CD4-positive, alpha-beta T cell treated with Interleukin-15 for 1 hour (primary cell): Measurements from ENCODE around the gene CCER1.

Experiments
- DNase-seq: peaks from one replicate; pipeline ENCODE4 v3.0.0-alpha.2; 2020

The CCER1 gene

GRCh38 chr12:90964616-90965015 lies 9.6 kb upstream of the CCER1 start:
- no peak for DNase-seq

DNA sequence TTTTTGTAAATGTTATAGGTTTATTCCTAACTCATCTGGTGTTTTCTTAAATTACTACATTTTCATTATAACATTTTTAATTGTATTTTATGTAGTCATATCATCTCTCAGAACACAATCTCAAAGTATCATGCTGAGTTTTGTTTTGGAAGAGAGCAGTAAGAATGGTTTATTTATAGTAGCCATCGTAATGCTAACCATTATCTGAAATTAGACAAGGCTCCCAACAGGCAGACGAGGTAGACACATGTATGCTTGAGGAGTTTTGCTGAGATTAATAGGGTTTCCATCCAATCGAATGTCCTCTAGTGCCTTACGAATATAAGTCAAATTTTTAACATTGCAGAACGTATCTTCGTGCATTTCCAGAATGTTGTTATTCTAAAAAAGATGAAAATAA lies 9.0 kb upstream of the CCER1 start:
- no peak for DNase-seq

GRCh38 chr12:90961154-90961553 lies 6.2 kb upstream of the CCER1 start:
- DNase-seq: no peak

GRCh38 chr12:90959538-90960139 lies 4.7 kb upstream of the CCER1 start:
- no peak for DNase-seq

GRCh38 chr12:90959032-90959431 lies 4.1 kb upstream of the CCER1 start:
- DNase-seq: no peak

DNA sequence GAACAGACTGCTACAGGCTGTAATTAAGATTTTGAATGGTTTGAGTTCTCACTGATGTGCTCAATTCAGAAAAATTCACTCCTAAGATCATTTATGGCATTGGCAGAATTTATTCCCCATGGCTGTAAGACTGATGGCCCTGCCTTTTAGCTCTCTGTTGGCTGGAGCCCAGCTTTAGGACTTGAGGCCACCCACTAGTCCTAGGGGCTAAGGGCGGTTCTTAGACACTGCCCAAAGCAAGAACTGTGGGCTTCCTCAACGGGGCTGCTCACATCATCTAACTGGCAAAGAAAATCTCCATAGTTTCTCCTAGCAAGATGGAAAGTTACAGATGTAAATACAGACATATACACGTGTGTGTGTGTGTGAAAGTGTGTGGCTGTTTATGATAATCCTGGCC lies 3.4 kb upstream of the CCER1 start:
- no peak for DNase-seq

DNA sequence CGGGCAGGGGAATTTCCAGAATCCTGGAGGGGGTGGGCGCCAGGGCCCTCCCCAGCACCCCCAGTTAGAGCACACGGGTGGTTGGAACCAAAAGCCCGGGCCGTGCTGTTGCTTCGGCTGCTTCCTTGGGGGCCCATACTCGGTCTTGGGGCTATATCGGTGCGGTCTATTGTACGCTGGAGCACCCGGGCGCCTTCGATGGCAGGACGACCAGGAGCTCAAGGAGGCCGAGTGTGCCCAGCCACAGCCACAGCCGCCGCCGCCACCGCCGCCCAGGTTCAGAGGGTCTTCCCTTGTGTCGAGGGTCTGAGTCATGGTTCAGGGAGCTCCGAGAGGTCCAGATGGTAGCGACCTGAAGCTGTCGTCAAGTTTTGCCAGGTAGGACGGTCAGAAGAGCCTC lies 548 bp downstream of the CCER1 start:
- no peak for DNase-seq

- DNase-seq: peak; percentile 33
These were observed 987 bp downstream of the CCER1 start for GRCh38 chr12:90953956-90954421.

DNA sequence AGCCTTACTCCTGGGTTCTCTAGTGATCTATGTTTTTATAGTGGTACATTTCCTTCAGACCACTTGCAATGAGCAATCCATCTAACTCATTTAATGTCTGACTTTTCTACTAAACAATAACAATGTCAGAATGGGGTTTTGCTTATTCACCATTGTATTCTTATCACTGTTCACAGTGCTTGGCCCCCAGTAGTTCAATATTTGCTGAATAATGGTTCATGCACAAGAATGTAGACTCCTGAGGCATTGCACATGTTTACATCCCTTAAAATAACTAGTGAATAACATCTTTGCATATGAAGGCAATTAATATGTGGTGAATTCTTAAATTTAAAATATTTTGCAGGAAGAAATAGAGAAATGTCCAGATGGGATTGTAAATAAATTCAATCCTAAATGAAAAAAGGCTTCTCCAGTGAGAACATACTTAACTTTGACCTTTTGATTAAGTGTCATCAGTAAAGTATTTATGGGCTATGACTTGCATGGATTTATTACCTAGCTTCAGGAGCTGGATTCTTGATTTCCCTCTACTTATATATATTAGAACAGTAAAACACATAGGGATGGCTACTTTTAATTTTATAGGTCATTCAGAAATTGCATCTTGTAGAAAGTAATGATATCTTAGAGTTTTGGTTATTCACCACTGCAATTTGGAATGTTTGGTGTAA lies 3.4 kb downstream of the CCER1 start:
- no peak for DNase-seq

GRCh38 chr12:90947869-90948268 lies 7.1 kb downstream of the CCER1 start:
- DNase-seq: no peak

DNA sequence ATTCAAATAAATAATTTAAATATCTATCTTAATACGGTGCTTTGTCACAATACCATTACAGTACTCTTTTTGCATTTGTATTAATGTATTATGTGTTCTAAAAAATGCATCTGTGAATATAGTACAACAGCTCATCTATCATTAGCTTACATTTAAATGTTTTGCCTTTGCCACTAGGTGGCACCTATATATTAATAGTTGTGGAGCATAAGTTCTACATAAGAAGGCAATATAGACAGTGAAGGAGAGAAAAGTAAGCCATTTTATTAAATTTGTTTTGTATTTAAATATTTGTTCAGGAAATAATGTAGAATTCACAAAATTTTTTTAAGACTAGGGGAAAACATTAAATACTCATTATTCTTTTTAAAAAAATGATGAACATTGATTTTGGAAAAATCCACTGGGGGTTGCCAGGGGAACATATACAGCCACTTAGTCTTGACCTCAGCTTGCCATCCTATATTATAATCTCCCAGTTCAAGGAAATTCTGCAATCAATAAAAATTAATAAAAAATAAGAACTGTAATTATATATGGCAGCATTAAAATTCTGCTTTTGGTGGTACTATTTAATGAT lies 9.8 kb downstream of the CCER1 start:
- DNase-seq: no peak

DNA sequence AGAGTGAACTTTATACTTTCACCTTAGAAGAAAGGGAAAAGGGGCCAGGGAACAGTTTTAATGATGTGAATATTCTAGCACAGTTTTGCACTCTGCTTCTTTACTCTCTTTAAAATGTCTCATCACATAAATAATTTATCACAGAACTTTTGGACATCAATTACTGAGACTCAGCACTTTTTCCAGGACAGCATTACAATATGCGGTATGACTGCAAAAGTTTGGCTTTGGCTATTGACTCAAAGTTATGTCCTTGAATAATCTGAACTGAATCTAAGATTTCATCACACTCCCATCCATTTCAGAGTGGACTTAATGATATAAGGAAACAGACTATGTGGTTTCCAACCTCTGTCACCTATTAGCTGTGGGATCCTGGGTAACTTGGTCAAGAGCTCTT lies 11.7 kb downstream of the CCER1 start:
- no peak for DNase-seq

DNA sequence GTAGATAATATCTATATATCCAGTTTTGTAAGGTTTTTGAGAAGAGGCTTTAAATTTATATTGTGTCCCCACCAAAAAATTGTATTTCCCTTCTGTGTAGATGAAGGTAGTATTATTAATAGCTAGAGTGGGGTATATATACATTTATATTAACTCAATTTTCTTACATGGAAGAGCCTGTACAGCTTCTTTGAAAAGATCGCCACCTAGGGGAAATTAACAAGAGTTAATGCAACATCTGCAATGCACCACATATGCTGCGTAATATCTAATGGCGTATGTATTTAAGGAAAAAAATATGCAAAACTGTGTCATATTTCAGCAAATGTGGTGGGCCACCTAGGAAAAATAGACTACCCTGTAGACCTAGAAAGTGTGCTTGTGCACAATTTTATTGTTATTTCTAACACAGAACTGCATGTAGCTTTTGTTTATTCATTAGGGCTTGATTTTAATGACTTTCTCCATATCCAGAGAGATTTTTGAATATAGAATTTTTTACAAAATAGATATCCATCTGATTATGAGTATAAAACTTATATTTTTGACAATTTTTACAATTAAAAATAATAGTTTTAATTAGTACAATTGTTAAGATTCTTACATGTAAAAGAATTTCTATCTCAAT lies 14.0 kb downstream of the CCER1 start:
- DNase-seq: no peak

DNA sequence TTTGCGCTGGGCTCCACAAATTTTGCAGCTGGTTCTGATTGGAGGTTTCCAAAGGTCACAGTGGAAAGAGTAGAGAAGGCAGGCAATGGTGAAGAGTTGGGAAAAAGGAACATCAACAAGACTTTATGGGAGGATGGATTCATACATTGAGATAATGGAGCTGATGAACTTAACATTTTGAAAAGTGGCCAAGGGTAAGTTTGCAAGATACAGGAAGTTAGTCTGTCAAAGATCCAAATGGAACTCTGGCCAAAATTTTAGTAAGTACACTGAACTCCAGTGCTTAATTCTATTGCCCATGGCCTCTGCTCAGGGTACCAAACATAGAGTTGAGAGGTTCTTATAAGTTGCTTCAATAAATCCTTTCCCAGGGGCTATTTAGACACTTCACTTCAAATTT lies 15.6 kb downstream of the CCER1 start:
- no peak for DNase-seq

DNA sequence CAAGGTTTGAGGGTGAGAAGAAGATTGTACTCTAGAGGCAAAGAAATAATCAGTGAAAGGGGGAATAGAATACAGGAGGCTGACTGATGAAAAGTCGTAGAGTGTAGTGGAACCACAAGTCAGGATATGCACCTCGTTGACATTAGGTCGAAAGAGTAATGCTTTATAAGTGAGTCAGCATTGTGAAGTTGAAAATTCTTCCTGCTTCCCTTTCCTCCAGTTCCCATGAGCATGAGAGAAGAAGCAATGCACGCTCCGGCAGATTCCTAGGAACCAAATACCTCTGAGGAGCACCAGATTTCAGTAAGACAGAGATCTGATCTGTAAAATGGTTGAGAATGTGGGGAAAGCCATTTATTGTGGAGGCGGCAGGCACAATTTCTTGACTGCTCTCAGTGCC lies 16.5 kb downstream of the CCER1 start:
- no peak for DNase-seq

GRCh38 chr12:90937651-90938050 lies 17.3 kb downstream of the CCER1 start:
- no peak for DNase-seq

DNA sequence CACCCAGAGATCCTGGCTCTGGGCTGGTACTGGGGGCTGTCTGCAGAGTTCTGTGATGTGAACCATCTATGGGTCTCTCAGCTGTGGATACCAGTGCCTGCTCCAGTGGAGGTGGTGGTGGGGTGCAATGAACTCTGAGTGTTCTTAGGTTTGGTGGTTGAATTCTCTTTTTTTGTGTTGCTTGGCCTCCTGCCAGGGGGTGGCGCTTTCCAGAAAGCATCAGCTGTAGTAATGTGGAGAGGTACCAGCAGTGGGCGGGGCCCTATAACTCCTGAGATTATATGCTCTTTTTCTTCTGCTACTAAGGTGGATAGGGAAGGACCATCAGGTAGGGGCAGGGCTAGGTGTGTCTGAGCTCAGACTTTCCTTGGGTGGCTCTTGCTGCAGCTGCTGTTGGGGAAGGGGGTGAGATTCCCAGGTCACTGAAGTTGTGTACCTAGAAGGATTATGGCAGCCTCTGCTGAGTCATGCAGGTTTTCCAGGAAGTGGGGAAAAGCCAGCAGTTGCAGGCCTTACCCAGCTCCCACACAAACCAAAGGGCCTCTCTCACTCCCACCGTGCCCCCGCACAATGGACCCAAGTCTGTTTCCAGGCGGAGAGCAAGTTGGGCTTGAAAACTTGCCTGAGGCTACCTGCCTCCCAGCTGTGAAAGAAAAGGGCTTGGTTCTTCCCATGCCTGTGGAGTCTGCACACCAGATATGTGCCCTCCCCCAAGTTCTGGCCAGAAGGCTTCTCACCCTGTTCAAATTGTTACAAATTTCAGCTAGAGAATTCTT lies 18.6 kb downstream of the CCER1 start:
- DNase-seq: no peak

DNA sequence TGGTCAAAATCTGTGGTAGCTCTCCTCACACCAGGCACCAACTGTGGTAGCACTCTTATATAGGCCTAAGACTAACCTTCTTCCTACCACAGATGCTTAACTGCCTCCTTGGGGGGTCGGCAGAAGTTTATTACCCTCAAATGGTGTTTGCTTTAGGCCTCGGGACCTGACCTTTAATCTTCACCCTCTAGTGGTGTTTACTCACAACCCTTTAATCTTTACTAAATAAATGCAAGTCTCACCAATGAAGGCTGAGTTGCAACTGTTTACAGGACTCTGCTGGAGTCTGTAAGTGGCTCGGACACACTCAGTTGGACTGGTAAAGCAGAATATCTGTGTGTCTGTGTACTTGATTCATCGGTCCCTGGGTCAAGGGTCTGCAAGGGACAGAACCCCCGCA lies 29.4 kb downstream of the CCER1 start:
- DNase-seq: no peak

GRCh38 chr12:90924406-90924805 lies 30.6 kb downstream of the CCER1 start:
- DNase-seq: no peak

DNA sequence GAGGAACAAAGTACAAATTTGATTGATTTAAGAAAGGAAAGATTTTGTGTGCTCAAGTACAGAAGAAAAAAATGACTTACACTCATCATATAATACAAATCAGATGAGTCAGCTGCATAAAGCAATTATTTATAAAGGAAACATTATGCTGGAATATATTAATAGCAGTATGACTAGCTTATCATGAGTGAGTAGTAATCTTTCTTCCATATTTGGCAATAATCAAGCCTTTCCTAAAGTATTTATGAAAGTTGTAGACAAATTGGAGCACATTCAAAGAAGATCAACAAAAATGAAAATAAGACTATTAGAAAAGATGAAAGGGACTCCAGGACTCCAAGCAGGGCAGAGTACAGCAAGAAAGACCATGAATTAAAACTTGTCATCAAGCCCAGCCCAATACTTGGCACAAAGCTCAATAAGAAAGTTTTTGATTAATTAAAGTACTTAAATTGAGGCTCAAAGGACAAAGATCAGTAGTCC lies 32.8 kb downstream of the CCER1 start:
- no peak for DNase-seq

GRCh38 chr12:90921536-90921935 lies 33.4 kb downstream of the CCER1 start:
- DNase-seq: no peak

DNA sequence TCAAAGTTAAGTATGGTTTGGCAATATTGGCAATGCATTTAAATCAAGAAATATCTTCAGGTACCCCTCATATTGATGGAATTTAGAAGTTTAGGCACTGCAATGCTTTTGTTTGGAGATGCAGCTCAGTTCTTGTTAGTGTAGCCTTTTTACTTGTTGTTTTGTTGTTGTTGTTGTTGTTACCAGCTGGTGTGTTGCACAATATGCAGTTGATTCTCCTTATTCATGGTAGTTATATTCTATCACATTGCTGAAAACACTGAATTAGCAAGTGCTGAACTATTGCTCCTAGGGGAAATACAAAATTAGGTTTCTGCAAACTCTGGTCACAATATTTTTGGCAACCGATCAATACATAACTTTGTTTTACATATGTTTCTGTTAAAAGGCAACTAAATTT lies 34.8 kb downstream of the CCER1 start:
- no peak for DNase-seq

- no peak for DNase-seq
These were observed 37.5 kb downstream of the CCER1 start for GRCh38 chr12:90917431-90917830.
